Lung (tissue), 12 donors: Measurements from ENCODE around the gene ETV3. TPM values are rescaled to one million over a fixed set of nuclear protein-coding genes. Genes with fewer than 3 reads are reported as not detected.
"Not testable (repeated sequence)": the region's sequence is repeated elsewhere in the genome, so short reads cannot be mapped to it uniquely, and the experiment has no call there.

ENCODE experiments used
- ATAC-seq: fragments of 200-7000 bp; cut with Tn5 transposase; one replicate; pipeline ENCODE4 v1.9.1; 2020; ENCODE audit warnings: moderate number of reproducible peaks; ENCODE audit not compliant: insufficient read depth, low FRiP score
- DNase-seq, 3 donors: peaks; one replicate each; pipeline ENCODE4 v3.0.0-alpha.2; 2013 to 2017
- H3K27ac ChIP-seq, 2 donors: one replicate each; pipeline ENCODE4 v1.5.1; 2013; ENCODE audit warnings: mild to moderate bottlenecking in 2 of 2, moderate library complexity in 2 of 2, control low read depth in 1 of 2, inconsistent platforms in 1 of 2, low read depth in 1 of 2, low read length in 1 of 2
- H3K27me3 ChIP-seq, 3 donors: one replicate each; pipeline ENCODE4 v1.5.1; 2013; ENCODE audit warnings: low read length in 2 of 3; ENCODE audit not compliant: control insufficient read depth in 3 of 3, insufficient read depth in 3 of 3
- H3K36me3 ChIP-seq, 4 donors: one replicate each; pipeline ENCODE4 v1.5.1; 2013; ENCODE audit warnings: low read length in 4 of 4, mild to moderate bottlenecking in 1 of 4, moderate library complexity in 1 of 4; ENCODE audit not compliant: control insufficient read depth in 4 of 4, insufficient read depth in 4 of 4
- H3K4me1 ChIP-seq, 5 donors: one replicate each; pipeline ENCODE4 v1.5.1; 2013; ENCODE audit warnings: low read length in 5 of 5, mild to moderate bottlenecking in 2 of 5, moderate library complexity in 1 of 5; ENCODE audit not compliant: control insufficient read depth in 5 of 5, insufficient read depth in 5 of 5
- H3K4me3 ChIP-seq: one replicate; pipeline ENCODE4 v1.5.1; 2013; ENCODE audit warnings: mild to moderate bottlenecking, control low read depth, moderate library complexity
- H3K9ac ChIP-seq, 2 donors: one replicate each; pipeline ENCODE4 v1.5.1; 2013; ENCODE audit warnings: low read length in 2 of 2, control low read depth in 1 of 2; ENCODE audit not compliant: insufficient read depth in 1 of 2
- H3K9me3 ChIP-seq, 4 donors: one replicate each; pipeline ENCODE4 v1.5.1; 2013; ENCODE audit warnings: low read length in 3 of 4, mild to moderate bottlenecking in 1 of 4, moderate library complexity in 1 of 4; ENCODE audit not compliant: control insufficient read depth in 4 of 4, insufficient read depth in 3 of 4
- CTCF ChIP-seq: IDR thresholded peaks from 2 replicates; pipeline ENCODE4 v1.5.1; 2012; ENCODE audit warnings: mild to moderate bottlenecking; ENCODE audit errors: control extremely low read depth, extremely low read depth
- WGBS, 2 donors: extraction: QIAGEN DNeasy Blood & Tissue Kit; methylation state at CpG; one replicate each; pipeline ENCODE4 v1.1.7; 2013; 5-methylcytosine and 5-hydroxymethylcytosine counted together
- polyA plus RNA-seq, 2 donors: library from polyadenylated mRNA; stranded (reverse); fragments of 200-250 nt; gene quantifications; one replicate each; pipeline ENCODE4 v1.2.1, GENCODE V29; 2013
- total RNA-seq, 2 donors: library from RNA; depleted of rRNA in 1 of 2; stranded (reverse); fragments of >200 nt in 1 of 2; gene quantifications; one replicate each; pipeline ENCODE4 v1.2.1, GENCODE V29; 2014 to 2021
- donor health status: control.
- donor health status: control.
- donor health status: Bipolar disorder and iron deficiency.
- donor health status: healthy.
- donor health status: DM: yes; HTN: yes; CAD: no.

Gene ETV3
- total and polyA plus RNA-seq, 4 donors = 7.9 to 31.5 (median 19.3) TPM

- Histone ChIP-seq H3K27me3 (no peaks in the 10 kb centered on the region), H3K27ac (no peak overlapping the region), H3K9me3 (no peaks in the 10 kb centered on the region), H3K36me3 (no peaks in the 10 kb centered on the region), H3K9ac (no peak overlapping the region), H3K4me1 (peaks cover 0 to 5% (median 0%) of the 10 kb centered on the region in 5 donors), H3K4me3 (no peak overlapping the region)
- 64 to 76% methylated on average over 8 of the region's 8 CpGs for WGBS, 2 donors
- no peak for TF ChIP-seq CTCF
- DNase-seq = no peak
- no peak for ATAC-seq
Measured at GRCh38 chr1:157173900-157174410, 35.8 kb upstream of the ETV3 start.

DNA sequence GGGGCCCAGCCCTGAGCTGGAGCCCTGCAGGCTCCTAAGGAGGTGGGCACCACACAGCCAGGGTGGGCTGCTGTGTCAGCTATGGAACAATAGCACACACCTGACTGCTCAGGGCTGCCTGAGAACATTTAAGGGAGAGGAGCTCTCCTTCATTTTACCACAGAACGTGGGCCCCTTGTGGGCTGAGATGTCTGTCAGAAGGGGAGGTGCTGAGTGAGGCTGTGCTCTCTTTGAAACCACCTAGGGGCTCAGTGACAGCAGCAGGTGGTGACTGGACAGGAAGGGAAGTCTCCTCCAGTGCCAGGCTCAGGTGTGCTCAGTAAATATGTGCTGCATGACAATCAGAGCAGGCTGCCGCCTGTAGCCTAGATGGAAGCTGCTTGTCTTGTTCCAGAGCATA lies 35.0 kb upstream of the ETV3 start:
- H3K9me3 ChIP-seq, H3K9ac ChIP-seq, DNase-seq, ATAC-seq, H3K4me3 ChIP-seq, H3K36me3 ChIP-seq, H3K27me3 ChIP-seq, H3K27ac ChIP-seq, H3K4me1 ChIP-seq: not testable (repeated sequence)
- WGBS, 2 donors = 70 to 72% methylated on average over 2 of the region's 2 CpGs

DNA sequence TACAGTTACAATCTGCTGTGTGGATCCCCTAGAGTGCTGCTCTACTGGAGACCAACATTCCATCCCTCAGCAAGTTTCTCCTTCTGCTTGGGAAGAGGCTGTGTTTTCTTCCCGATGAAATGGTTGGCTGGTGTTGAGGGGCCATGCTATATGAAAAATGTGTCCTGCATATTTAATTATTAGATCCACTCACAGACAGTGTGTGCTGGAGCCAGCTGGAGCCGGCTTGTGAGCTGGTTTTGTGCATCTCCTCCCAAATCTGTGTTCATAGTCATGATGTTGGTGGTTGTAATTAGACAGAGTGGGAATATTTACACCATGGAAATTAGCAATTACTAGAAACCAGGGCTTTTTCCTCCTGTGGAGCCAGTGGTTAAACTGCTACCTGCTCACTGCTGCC lies 34.4 kb upstream of the ETV3 start:
- 84 to 90% methylated on average over 2 of the region's 2 CpGs for WGBS, 2 donors
- not testable (repeated sequence) for H3K9me3 ChIP-seq, H3K36me3 ChIP-seq, H3K4me1 ChIP-seq, H3K4me3 ChIP-seq, H3K27me3 ChIP-seq, ATAC-seq, H3K9ac ChIP-seq, H3K27ac ChIP-seq, DNase-seq

- H3K9ac ChIP-seq, H3K4me1 ChIP-seq, H3K36me3 ChIP-seq, H3K4me3 ChIP-seq, H3K9me3 ChIP-seq, H3K27me3 ChIP-seq, DNase-seq, H3K27ac ChIP-seq: not testable (repeated sequence)
- WGBS, 2 donors = 30 to 39% methylated on average over 4 to 7 of the region's 8 CpGs
- ATAC-seq = peak; percentile 44
Measured at GRCh38 chr1:157171903-157172503, 33.8 kb upstream of the ETV3 start.

GRCh38 chr1:157170677-157171515 lies 32.7 kb upstream of the ETV3 start:
- Histone ChIP-seq H3K9ac (no peak overlapping the region), H3K4me1 (no peaks in the 10 kb centered on the region), H3K27me3 (no peaks in the 10 kb centered on the region), H3K36me3 (no peaks in the 10 kb centered on the region), H3K27ac (no peak overlapping the region), H3K9me3 (no peaks in the 10 kb centered on the region), H3K4me3 (no peak overlapping the region)
- DNase-seq (peak in 1 of 3 donors; percentile 32), ATAC-seq (no peak)
- peak; percentile 8 for TF ChIP-seq CTCF
- WGBS, 2 donors = 68 to 70% methylated on average over 22 of the region's 22 CpGs
